ENCODE measurements around the gene RPL35.

Gene RPL35

DNA sequence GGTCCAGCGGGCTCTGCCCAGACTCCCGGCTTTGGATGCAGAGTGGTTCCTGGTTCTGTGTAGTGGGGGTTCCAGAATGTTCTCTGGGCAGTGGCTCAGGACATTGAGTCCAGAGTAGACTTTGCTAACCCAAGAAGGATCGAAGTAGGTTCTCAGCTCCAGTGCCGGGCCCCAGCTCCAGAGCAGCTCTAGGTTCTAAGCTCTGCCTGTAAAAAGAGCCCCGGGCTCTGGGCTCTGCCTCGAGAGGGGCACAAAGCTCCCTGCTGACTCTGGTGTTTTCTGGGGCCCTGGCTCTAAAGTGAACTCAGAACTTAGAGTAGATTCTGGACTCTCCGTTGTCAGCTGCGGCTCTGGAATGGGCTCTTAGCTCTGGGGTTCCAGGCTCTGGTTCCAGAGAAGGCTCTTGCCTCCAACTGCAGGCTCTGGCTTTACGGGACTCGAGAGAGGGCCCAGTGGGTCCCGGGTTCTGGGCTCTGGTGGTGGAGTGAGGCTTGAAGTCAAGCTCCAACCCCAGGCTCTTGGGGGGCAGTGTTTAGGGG lies 8.1 kb downstream of the RPL35 start:
- Histone ChIP-seq H3K18ac (ENCODE audit: low read depth in 1 of 2, low read length in 2 of 2) (no peak overlapping the region), H3K9me3 (ENCODE audit: control insufficient read depth, low read length) (no peaks in the 10 kb centered on the region), H3K4me1 (ENCODE audit: control insufficient read depth, insufficient read depth, low read depth, low read length) (peaks cover 16% of the 10 kb centered on the region), H2BK120ac (ENCODE audit: low read depth, low read length) (no peak overlapping the region), H3K4ac (ENCODE audit: low read depth in 1 of 2, low read length in 2 of 2) (peak overlapping the region in 1 of 2 experiments; percentile 54), H4K91ac (ENCODE audit: low read length) (no peak overlapping the region), H2BK5ac (ENCODE audit: low read depth, low read length, poor library complexity, severe bottlenecking) (no peak overlapping the region), H2AFZ (ENCODE audit: low read depth, low read length) (no peak overlapping the region), H3K79me1 (replicated peaks; ENCODE audit: low read length, poor library complexity, severe bottlenecking) (peaks cover 5% of the 10 kb centered on the region), H3K4me3 (ENCODE audit: insufficient read depth in 1 of 2, low read depth in 1 of 2, low read length in 2 of 2) (peak overlapping the region; percentile 63 to 80), H3K27me3 (ENCODE audit: control insufficient read depth in 1 of 2, insufficient read depth in 1 of 2, low read length in 2 of 2) (peaks cover 0 to 13% of the 10 kb centered on the region in 2 experiments), H3K14ac (ENCODE audit: low read length in 2 of 2) (no peak overlapping the region), H3K9ac (ENCODE audit: low read length) (peak overlapping the region; percentile 78), H4K8ac (ENCODE audit: low read length) (no peak overlapping the region), H3K23ac (ENCODE audit: low read length in 2 of 2) (no peak overlapping the region), H2BK15ac (ENCODE audit: low read depth, poor library complexity, severe bottlenecking) (no peak overlapping the region), H2BK12ac (ENCODE audit: low read length in 2 of 2) (no peak overlapping the region), H3K27ac (ENCODE audit: low read length, poor library complexity, severe bottlenecking) (no peak overlapping the region), H3K4me2 (ENCODE audit: low read length, poor library complexity, severe bottlenecking) (peak overlapping the region; percentile 88), H3K36me3 (ENCODE audit: control insufficient read depth in 1 of 2, insufficient read depth in 2 of 2, low read depth in 1 of 2, low read length in 2 of 2) (peaks cover 24 to 34% of the 10 kb centered on the region in 2 experiments), H2AK5ac (ENCODE audit: low read length, severe bottlenecking) (no peak overlapping the region)
- DNase-seq = no peak
- WGBS = 79% methylated on average over 10 of the region's 11 CpGs

DNA sequence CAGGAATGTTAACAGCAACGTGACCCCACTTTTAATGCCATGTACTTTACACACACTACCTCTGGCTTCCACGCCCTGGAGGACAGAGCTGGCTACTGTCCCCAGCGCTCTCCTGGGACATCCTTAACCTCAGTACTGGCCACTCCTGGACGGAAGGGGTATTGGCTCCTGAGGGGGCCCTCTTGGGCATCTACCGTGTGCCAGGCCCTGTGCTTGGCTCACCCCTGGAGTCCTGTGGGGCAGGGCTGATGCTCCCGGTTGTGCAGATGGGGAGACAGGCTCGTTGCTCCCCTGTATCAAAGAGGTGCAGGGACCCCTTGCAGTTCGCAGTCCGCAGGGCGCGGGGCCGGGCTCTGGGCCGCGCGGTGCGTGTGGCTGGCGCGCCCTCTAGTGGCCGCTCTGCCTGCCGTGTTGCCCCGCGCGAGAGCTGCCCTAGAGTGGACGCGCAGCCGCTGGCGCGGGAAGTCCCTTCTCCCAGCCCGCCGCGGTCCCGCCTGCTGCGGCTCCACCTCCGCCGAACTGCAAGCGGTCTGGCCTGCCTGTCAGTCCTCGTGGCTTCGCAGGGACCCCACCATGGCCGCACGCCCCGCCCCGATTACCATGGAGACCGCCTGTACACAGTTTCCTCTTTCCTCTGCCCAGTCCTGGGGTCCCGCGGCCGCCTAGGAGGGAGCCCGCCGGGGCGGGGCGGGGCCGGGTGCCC lies 8.8 kb downstream of the RPL35 start, which contains the start of gene WDR38:
TSS of gene WDR38 (plus strand) at position 632 of the 703 bp plus-strand sequence. CDS start 72 bp downstream, outside the sequence.
- Histone ChIP-seq H3K36me3 (ENCODE audit: control insufficient read depth in 1 of 2, insufficient read depth in 2 of 2, low read depth in 1 of 2, low read length in 2 of 2) (peaks cover 17 to 27% of the 10 kb centered on the region in 2 experiments), H2AFZ (ENCODE audit: low read depth, low read length) (peak within 1 kb of the TSS; percentile 66), H2BK5ac (ENCODE audit: low read depth, low read length, poor library complexity, severe bottlenecking) (no peak within 1 kb of the TSS), H3K4me1 (ENCODE audit: control insufficient read depth, insufficient read depth, low read depth, low read length) (peaks cover 15% of the 10 kb centered on the region), H2AK5ac (ENCODE audit: low read length, severe bottlenecking) (peak within 1 kb of the TSS; percentile 14), H3K27me3 (ENCODE audit: control insufficient read depth in 1 of 2, insufficient read depth in 1 of 2, low read length in 2 of 2) (peaks cover 0 to 13% of the 10 kb centered on the region in 2 experiments), H3K9ac (ENCODE audit: low read length) (peak within 1 kb of the TSS; percentile 78), H3K4me3 (ENCODE audit: insufficient read depth in 1 of 2, low read depth in 1 of 2, low read length in 2 of 2) (peak within 1 kb of the TSS; percentile 63 to 80), H3K18ac (ENCODE audit: low read depth in 1 of 2, low read length in 2 of 2) (peak within 1 kb of the TSS; percentile 29 to 71), H3K14ac (ENCODE audit: low read length in 2 of 2) (peak within 1 kb of the TSS in 1 of 2 experiments; percentile 49), H3K4me2 (ENCODE audit: low read length, poor library complexity, severe bottlenecking) (peak within 1 kb of the TSS; percentile 88), H2BK15ac (ENCODE audit: low read depth, poor library complexity, severe bottlenecking) (peak within 1 kb of the TSS; percentile 54), H2BK120ac (ENCODE audit: low read depth, low read length) (no peak within 1 kb of the TSS), H3K23ac (ENCODE audit: low read length in 2 of 2) (no peak within 1 kb of the TSS), H2BK12ac (ENCODE audit: low read length in 2 of 2) (peak within 1 kb of the TSS in 1 of 2 experiments; percentile 64), H4K8ac (ENCODE audit: low read length) (peak within 1 kb of the TSS; percentile 79), H3K9me3 (ENCODE audit: control insufficient read depth, low read length) (no peaks in the 10 kb centered on the region), H3K79me1 (replicated peaks; ENCODE audit: low read length, poor library complexity, severe bottlenecking) (peaks cover under 1% of the 10 kb centered on the region), H3K27ac (ENCODE audit: low read length, poor library complexity, severe bottlenecking) (no peak within 1 kb of the TSS), H3K4ac (ENCODE audit: low read depth in 1 of 2, low read length in 2 of 2) (peak within 1 kb of the TSS in 1 of 2 experiments; percentile 54), H4K91ac (ENCODE audit: low read length) (peak within 1 kb of the TSS; percentile 80)
- DNase-seq = peak; percentile 82
- 5% methylated on average over 33 of the region's 51 CpGs for WGBS

DNA sequence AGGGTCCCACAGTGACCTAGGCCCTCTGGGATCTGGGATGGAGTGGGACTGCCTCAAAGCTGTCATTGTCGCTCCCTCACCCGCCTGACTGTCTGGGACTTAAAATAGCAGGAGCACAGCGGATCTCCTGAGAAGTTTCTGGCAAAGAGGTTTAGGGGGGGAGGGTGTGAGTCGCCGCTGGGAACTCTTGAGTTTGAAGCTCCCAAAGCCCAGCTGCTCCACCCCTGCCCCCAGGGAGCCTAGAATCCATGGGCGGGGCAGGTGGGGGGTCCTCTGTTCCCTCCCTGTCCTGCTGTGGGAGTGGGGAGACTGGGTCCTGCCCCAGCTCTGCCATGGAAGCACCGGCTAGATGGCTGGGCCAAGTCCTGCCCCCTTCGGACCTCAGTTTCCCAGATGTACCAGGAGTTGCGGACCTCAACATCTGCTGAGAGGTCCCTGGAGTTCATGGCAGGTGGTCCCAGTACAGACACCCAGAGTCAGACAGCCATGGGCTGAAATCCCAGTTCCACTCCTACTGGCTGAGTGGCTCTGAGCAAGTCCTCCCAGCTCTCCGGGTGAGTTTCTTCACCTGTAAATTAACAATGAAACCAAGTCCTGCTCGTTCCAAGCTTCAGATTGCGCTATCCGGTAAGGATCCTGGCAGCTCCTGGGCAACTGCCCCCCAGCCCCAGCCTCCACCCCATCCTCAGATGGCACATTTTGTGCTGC lies 9.5 kb downstream of the RPL35 start:
- no peak overlapping the region for H2BK120ac ChIP-seq (ENCODE audit: low read depth, low read length)
- H2AK5ac ChIP-seq (ENCODE audit: low read length, severe bottlenecking) = peak overlapping the region; percentile 14
- no peak overlapping the region for H3K23ac ChIP-seq (ENCODE audit: low read length in 2 of 2)
- no peak overlapping the region for H3K4ac ChIP-seq (ENCODE audit: low read depth in 1 of 2, low read length in 2 of 2)
- H3K27me3 ChIP-seq (ENCODE audit: control insufficient read depth in 1 of 2, insufficient read depth in 1 of 2, low read length in 2 of 2) = peaks cover 0 to 13% of the 10 kb centered on the region in 2 experiments
- peak overlapping the region in 1 of 2 experiments; percentile 80 for H3K4me3 ChIP-seq (ENCODE audit: insufficient read depth in 1 of 2, low read depth in 1 of 2, low read length in 2 of 2)
- no peak overlapping the region for H3K14ac ChIP-seq (ENCODE audit: low read length in 2 of 2)
- no peak overlapping the region for H2AFZ ChIP-seq (ENCODE audit: low read depth, low read length)
- peak overlapping the region in 1 of 2 experiments; percentile 71 for H3K18ac ChIP-seq (ENCODE audit: low read depth in 1 of 2, low read length in 2 of 2)
- H2BK5ac ChIP-seq (ENCODE audit: low read depth, low read length, poor library complexity, severe bottlenecking) = no peak overlapping the region
- H3K9me3 ChIP-seq (ENCODE audit: control insufficient read depth, low read length) = no peaks in the 10 kb centered on the region
- peaks cover 15% of the 10 kb centered on the region for H3K4me1 ChIP-seq (ENCODE audit: control insufficient read depth, insufficient read depth, low read depth, low read length)
- H2BK12ac ChIP-seq (ENCODE audit: low read length in 2 of 2) = peak overlapping the region in 1 of 2 experiments; percentile 6
- no peak overlapping the region for H4K8ac ChIP-seq (ENCODE audit: low read length)
- H3K9ac ChIP-seq (ENCODE audit: low read length) = peak overlapping the region; percentile 78
- no peak overlapping the region for H4K91ac ChIP-seq (ENCODE audit: low read length)
- no peaks in the 10 kb centered on the region for H3K79me1 ChIP-seq (replicated peaks; ENCODE audit: low read length, poor library complexity, severe bottlenecking)
- no peak overlapping the region for H2BK15ac ChIP-seq (ENCODE audit: low read depth, poor library complexity, severe bottlenecking)
- no peak for DNase-seq
- H3K4me2 ChIP-seq (ENCODE audit: low read length, poor library complexity, severe bottlenecking) = peak overlapping the region; percentile 88
- 84% methylated on average over 13 of the region's 13 CpGs for WGBS
- peaks cover 10 to 20% of the 10 kb centered on the region in 2 experiments for H3K36me3 ChIP-seq (ENCODE audit: control insufficient read depth in 1 of 2, insufficient read depth in 2 of 2, low read depth in 1 of 2, low read length in 2 of 2)
- no peak overlapping the region for H3K27ac ChIP-seq (ENCODE audit: low read length, poor library complexity, severe bottlenecking)

DNA sequence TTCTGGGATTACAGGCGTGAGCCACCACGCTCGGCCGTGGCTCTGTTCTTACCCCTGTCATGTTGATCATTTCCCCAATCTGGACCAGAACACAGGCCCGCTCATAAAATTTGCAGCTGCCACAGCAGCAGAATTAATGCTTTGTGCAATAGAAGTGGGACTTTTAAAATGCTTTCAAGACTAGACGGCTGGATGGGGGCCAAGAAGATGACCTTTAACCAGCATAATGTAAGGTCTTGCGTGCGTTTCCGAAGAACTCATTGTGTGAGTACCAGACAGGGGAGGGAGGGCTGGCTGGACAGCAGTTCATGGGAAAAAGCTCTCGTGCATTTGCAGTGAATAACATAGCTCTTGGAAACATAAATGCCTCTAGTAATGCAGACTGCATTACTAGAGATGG lies 12.0 kb downstream of the RPL35 start:
- Histone ChIP-seq H3K27me3 (ENCODE audit: control insufficient read depth in 1 of 2, insufficient read depth in 1 of 2, low read length in 2 of 2) (peaks cover 0 to 13% of the 10 kb centered on the region in 2 experiments), H3K18ac (ENCODE audit: low read depth in 1 of 2, low read length in 2 of 2) (no peak overlapping the region), H2BK120ac (ENCODE audit: low read depth, low read length) (no peak overlapping the region), H4K8ac (ENCODE audit: low read length) (no peak overlapping the region), H2BK15ac (ENCODE audit: low read depth, poor library complexity, severe bottlenecking) (no peak overlapping the region), H3K23ac (ENCODE audit: low read length in 2 of 2) (no peak overlapping the region), H2BK12ac (ENCODE audit: low read length in 2 of 2) (no peak overlapping the region), H3K4me3 (ENCODE audit: insufficient read depth in 1 of 2, low read depth in 1 of 2, low read length in 2 of 2) (no peak overlapping the region), H2BK5ac (ENCODE audit: low read depth, low read length, poor library complexity, severe bottlenecking) (no peak overlapping the region), H2AFZ (ENCODE audit: low read depth, low read length) (no peak overlapping the region), H3K79me1 (replicated peaks; ENCODE audit: low read length, poor library complexity, severe bottlenecking) (no peaks in the 10 kb centered on the region), H3K27ac (ENCODE audit: low read length, poor library complexity, severe bottlenecking) (no peak overlapping the region), H2AK5ac (ENCODE audit: low read length, severe bottlenecking) (no peak overlapping the region), H4K91ac (ENCODE audit: low read length) (no peak overlapping the region), H3K36me3 (ENCODE audit: control insufficient read depth in 1 of 2, insufficient read depth in 2 of 2, low read depth in 1 of 2, low read length in 2 of 2) (no peaks in the 10 kb centered on the region), H3K4ac (ENCODE audit: low read depth in 1 of 2, low read length in 2 of 2) (no peak overlapping the region), H3K9me3 (ENCODE audit: control insufficient read depth, low read length) (no peaks in the 10 kb centered on the region), H3K9ac (ENCODE audit: low read length) (no peak overlapping the region), H3K14ac (ENCODE audit: low read length in 2 of 2) (no peak overlapping the region), H3K4me2 (ENCODE audit: low read length, poor library complexity, severe bottlenecking) (no peak overlapping the region), H3K4me1 (ENCODE audit: control insufficient read depth, insufficient read depth, low read depth, low read length) (peaks cover 15% of the 10 kb centered on the region)
- WGBS = 65% methylated on average over 10 of the region's 10 CpGs
- DNase-seq = peak; percentile 88

Data from mesenchymal stem cell (in vitro differentiated cells and primary cell).